Activated B cell treated with CpG ODN at 0.5 μM for 24 hours (primary cell): Measurements from ENCODE around the gene PYHIN1. TPM values are rescaled to one million over a fixed set of nuclear protein-coding genes. Genes with fewer than 3 reads are reported as not detected.
A peak's percentile ranks its signal among the peaks of the same experiment; 100 is the strongest.

Experiments used
- ATAC-seq: fragments of 200-7000 bp; cut with Tn5 transposase; one replicate; pipeline ENCODE4 v1.10.0; 2021; ENCODE audit warnings: low read depth, mild to moderate bottlenecking, moderate library complexity
- CTCF ChIA-PET: fragments of 350-600 bp; sonication (Branson Sonifier 250); formaldehyde crosslinking; loops from one replicate; lab custom pipeline; 2021; ENCODE audit warnings: antibody characterized with exemption; lab: Charles Lee
- POLR2A ChIA-PET: fragments of 350-600 bp; sonication (Branson Sonifier 250); formaldehyde crosslinking; loops from one replicate; lab custom pipeline; 2021; ENCODE audit warnings: antibody characterized with exemption; lab: Charles Lee
- DNase-seq: peaks from one replicate; pipeline ENCODE4 v3.0.0; 2022
- H3K27ac Mint-ChIP-seq: one replicate; pipeline ENCODE4 v1.8.0; 2020; ENCODE audit warnings: mixed read lengths
- H3K27me3 Mint-ChIP-seq: one replicate; pipeline ENCODE4 v1.8.0; 2021; ENCODE audit warnings: mixed read lengths
- H3K36me3 Mint-ChIP-seq: one replicate; pipeline ENCODE4 v1.8.0; 2021; ENCODE audit warnings: low read depth, mixed read lengths
- H3K4me1 Mint-ChIP-seq: one replicate; pipeline ENCODE4 v1.8.0; 2021; ENCODE audit warnings: mixed read lengths
- H3K4me3 Mint-ChIP-seq: one replicate; pipeline ENCODE4 v1.8.0; 2020; ENCODE audit warnings: mild to moderate bottlenecking, mixed read lengths
- H3K9me3 Mint-ChIP-seq: one replicate; pipeline ENCODE4 v1.8.0; 2020; ENCODE audit warnings: mixed read lengths
- intact Hi-C: fragments of 100-400 bp; cut with micrococcal nuclease; formaldehyde crosslinking; loops from one replicate; pipeline ENCODE4 v1.15.1; 2024
- total RNA-seq: library from RNA; stranded (reverse); gene quantifications from 2 replicates; pipeline ENCODE4 v1.2.3, GENCODE V29; 2022
- TF ChIP-seq, protein P1 (sequence below): fragments of 200-600 bp; IDR thresholded peaks from one replicate; pipeline ENCODE4 v1.8.0; 2022; ENCODE audit warnings: antibody characterized with exemption, mild to moderate bottlenecking

The PYHIN1 gene
- total RNA-seq, 1 donor from 2014 or later, result 5.8 TPM

DNA sequence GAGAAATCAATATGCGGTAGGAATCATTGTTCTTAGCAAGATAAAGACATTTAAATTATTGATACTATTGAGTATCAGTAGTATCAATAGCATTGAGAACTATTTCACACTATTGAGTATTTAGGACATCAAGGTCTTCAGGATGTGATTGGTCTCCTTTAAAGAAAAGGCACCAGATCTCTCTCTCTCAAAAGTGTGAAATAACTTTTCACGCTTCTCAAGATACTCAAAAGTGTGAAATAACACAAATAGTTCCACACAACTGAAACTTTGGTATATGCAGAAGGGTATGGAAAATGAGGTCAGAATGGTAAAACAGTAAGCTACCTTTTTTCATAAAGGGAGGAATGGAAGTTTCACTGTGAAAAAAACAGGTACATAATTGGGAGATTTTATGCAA is 6.7 kb upstream of the PYHIN1 start:
- H3K9me3 Mint-ChIP-seq, result peaks cover 18% of the 10 kb centered on the region
- DNase-seq (no peak), ATAC-seq (no peak)
- intact Hi-C loops, result no loop called here
- TF ChIP-seq, protein P1, sequence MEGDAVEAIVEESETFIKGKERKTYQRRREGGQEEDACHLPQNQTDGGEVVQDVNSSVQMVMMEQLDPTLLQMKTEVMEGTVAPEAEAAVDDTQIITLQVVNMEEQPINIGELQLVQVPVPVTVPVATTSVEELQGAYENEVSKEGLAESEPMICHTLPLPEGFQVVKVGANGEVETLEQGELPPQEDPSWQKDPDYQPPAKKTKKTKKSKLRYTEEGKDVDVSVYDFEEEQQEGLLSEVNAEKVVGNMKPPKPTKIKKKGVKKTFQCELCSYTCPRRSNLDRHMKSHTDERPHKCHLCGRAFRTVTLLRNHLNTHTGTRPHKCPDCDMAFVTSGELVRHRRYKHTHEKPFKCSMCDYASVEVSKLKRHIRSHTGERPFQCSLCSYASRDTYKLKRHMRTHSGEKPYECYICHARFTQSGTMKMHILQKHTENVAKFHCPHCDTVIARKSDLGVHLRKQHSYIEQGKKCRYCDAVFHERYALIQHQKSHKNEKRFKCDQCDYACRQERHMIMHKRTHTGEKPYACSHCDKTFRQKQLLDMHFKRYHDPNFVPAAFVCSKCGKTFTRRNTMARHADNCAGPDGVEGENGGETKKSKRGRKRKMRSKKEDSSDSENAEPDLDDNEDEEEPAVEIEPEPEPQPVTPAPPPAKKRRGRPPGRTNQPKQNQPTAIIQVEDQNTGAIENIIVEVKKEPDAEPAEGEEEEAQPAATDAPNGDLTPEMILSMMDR, result no peak
- ChIA-PET CTCF (no interaction called here), POLR2A (no interaction called here)
- H3K27me3 Mint-ChIP-seq, result peaks cover 9% of the 10 kb centered on the region
- no peak overlapping the region for H3K27ac Mint-ChIP-seq
- H3K4me1 Mint-ChIP-seq, result peaks cover 2% of the 10 kb centered on the region
- H3K4me3 Mint-ChIP-seq, result no peak overlapping the region
- H3K36me3 Mint-ChIP-seq, result peaks cover 3% of the 10 kb centered on the region

DNA sequence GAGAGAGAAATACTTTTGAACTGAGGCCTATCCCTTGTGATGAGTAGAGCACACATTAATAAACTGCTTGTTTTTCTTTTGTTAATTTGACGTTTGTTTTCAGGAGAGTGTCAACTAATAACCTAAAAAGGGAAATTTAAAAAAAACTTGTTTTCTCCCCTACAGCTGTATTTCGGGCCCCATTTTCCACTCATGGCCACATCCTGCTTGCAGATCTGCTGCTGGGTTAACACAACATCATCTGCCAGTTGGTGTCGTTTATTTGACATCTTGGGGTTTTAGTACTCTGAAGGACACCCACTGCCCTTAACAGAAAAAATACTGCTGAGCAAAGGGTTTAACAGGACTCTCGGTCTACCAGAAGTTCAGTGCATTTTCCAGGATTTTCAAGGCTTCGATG is 848 bp upstream of the PYHIN1 start:
- CTCF ChIA-PET, result no interaction called here
- peaks cover 3% of the 10 kb centered on the region for H3K27me3 Mint-ChIP-seq

DNA sequence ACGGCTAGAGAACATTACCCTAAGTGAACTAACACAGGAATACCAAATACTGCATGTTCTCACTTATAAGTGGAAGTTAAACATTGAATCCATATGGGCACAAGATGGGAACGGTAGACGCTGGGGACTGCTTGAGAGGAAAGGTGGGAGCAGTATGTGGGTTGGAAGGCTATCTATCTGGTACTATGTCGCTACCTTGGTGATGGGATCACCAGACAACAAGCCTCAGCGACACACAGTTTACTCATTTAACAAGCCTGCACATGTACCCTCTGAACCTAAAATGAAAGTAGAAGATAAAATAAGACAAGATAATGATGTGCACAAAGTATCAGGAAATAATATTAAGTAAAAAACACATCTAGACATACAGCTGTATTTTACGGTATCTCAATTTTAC is 819 bp downstream of the PYHIN1 start:
- DNase-seq (no peak), ATAC-seq (no peak)
- intact Hi-C loops, result no loop called here
- Mint-ChIP-seq H3K9me3 (peaks cover 7% of the 10 kb centered on the region), H3K27ac (peak overlapping the region; percentile 71), H3K4me1 (peaks cover 22% of the 10 kb centered on the region), H3K4me3 (peak overlapping the region; percentile 82), H3K36me3 (no peaks in the 10 kb centered on the region), H3K27me3 (no peaks in the 10 kb centered on the region)
- ChIA-PET POLR2A (no interaction called here), CTCF (no interaction called here)
- TF ChIP-seq, protein P1, result no peak

More for the DNA sequence above, 848 bp upstream of the PYHIN1 start:
- Mint-ChIP-seq H3K27ac (peak overlapping the region; percentile 37), H3K4me3 (no peak overlapping the region), H3K9me3 (peaks cover 9% of the 10 kb centered on the region), H3K36me3 (peaks cover 2% of the 10 kb centered on the region), H3K4me1 (peaks cover 22% of the 10 kb centered on the region)
- DNase-seq (no peak), ATAC-seq (peak; percentile 31)
- POLR2A ChIA-PET, result no interaction called here
- TF ChIP-seq, protein P1, result no peak
- intact Hi-C loops, result no loop called here

DNA sequence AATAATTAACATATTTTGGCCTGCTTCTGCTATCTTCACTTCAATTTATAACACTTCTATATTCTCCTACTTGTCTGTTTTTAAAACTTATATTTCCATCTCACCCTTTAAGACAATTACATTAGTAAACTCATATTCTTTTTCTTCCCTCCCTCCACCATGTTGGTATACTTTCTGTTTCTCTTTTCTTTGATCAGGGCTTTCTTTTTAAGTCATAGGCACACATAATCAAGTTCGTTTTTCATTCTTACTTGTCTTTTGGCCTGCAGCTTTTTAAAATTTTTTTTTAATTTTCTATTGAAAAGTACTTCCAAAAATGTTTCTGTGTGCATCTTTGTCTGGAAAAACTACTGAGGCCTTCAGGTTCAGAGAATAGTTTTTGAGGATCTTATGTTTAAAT is 2.3 kb downstream of the PYHIN1 start:
- H3K4me1 Mint-ChIP-seq, result peaks cover 22% of the 10 kb centered on the region
- intact Hi-C loops, result no loop called here
- no peaks in the 10 kb centered on the region for H3K36me3 Mint-ChIP-seq
- peaks cover 4% of the 10 kb centered on the region for H3K9me3 Mint-ChIP-seq
- no peak for ATAC-seq
- no peak for DNase-seq
- H3K27ac Mint-ChIP-seq, result peak overlapping the region; percentile 27
- TF ChIP-seq, protein P1, result no peak
- no peaks in the 10 kb centered on the region for H3K27me3 Mint-ChIP-seq
- H3K4me3 Mint-ChIP-seq, result peak overlapping the region; percentile 59
- ChIA-PET POLR2A (no interaction called here), CTCF (no interaction called here)

DNA sequence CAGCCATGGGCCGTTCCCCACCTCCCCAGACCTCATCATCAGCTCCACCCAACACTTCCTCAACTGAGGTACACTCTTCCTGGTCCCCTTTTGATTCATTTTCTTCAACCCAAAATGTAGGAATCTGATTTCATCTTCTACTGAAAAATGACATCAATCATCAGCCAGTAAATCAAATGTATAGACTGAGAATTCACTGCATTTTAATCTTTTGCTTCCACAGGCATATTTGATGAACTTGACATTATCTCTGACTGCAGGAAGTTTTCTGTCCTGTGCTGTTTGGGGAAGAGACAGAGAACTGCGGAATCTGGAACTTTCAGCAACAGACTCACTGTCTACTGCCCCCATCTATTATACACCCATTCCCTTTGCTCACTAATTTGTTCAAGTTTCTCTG is 7.8 kb downstream of the PYHIN1 start:
- no peak overlapping the region for H3K27ac Mint-ChIP-seq

More for the DNA sequence above, 7.8 kb downstream of the PYHIN1 start:
- intact Hi-C loops, result no loop called here
- CTCF ChIA-PET, result no interaction called here
- H3K9me3 Mint-ChIP-seq, result no peaks in the 10 kb centered on the region
- ATAC-seq, result no peak
- TF ChIP-seq, protein P1, result no peak
- DNase-seq, result no peak
- H3K36me3 Mint-ChIP-seq, result peaks cover 5% of the 10 kb centered on the region
- H3K27me3 Mint-ChIP-seq, result peaks cover 6% of the 10 kb centered on the region
- H3K4me3 Mint-ChIP-seq, result no peak overlapping the region
- H3K4me1 Mint-ChIP-seq, result no peaks in the 10 kb centered on the region
- POLR2A ChIA-PET, result no interaction called here
